MCF 10A (cell line): Measurements from ENCODE around the gene MAP2K3. TPM values are rescaled to one million over a fixed set of nuclear protein-coding genes. Genes with fewer than 3 reads are reported as not detected.

Experiments
- BruUV-seq: library from RNA; stranded (reverse); fragments of 400-500 nt; replicated peaks from 2 replicates; lab custom pipeline; 2021; lab: Mats Ljungman, UMichigan
- CTCF ChIA-PET: fragments of 300-600 bp; sonication (Branson Sonifier 250); formaldehyde crosslinking; extraction: SDS; loops from one replicate; lab custom pipeline; 2021; ENCODE audit warnings: antibody characterized with exemption, inconsistent platforms; lab: Yijun Ruan, JAX
- POLR2A ChIA-PET: fragments of 300-600, 350-650 bp; sonication (Branson Sonifier 250); formaldehyde crosslinking; extraction: SDS; loops from one replicate; lab custom pipeline; 2020; ENCODE audit warnings: antibody characterized with exemption, inconsistent platforms; lab: Yijun Ruan, JAX
- DNase-seq: peaks from one replicate; pipeline ENCODE4 v3.0.0-alpha.2; 2018; ENCODE audit not compliant: unreplicated experiment
- H3K27ac Mint-ChIP-seq: one replicate; pipeline ENCODE4 v1.8.0; 2022; ENCODE audit warnings: mild to moderate bottlenecking, low read depth, mixed read lengths; ENCODE audit not compliant: unreplicated experiment
- H3K27me3 Mint-ChIP-seq: one replicate; pipeline ENCODE4 v1.8.0; 2022; ENCODE audit warnings: mixed read lengths; ENCODE audit not compliant: insufficient read depth, unreplicated experiment
- H3K36me3 Mint-ChIP-seq: one replicate; pipeline ENCODE4 v1.8.0; 2022; ENCODE audit warnings: mild to moderate bottlenecking, moderate library complexity, mixed read lengths; ENCODE audit not compliant: insufficient read depth, unreplicated experiment
- H3K4me1 Mint-ChIP-seq: one replicate; pipeline ENCODE4 v1.8.0; 2022; ENCODE audit warnings: mixed read lengths; ENCODE audit not compliant: insufficient read depth, unreplicated experiment
- H3K4me3 Mint-ChIP-seq: one replicate; pipeline ENCODE4 v1.8.0; 2022; ENCODE audit warnings: mild to moderate bottlenecking, moderate library complexity, mixed read lengths; ENCODE audit not compliant: unreplicated experiment
- H3K9me3 Mint-ChIP-seq: one replicate; pipeline ENCODE4 v1.8.0; 2022; ENCODE audit warnings: mixed read lengths; ENCODE audit not compliant: unreplicated experiment
- intact Hi-C: fragments of 100-400 bp; cut with micrococcal nuclease; formaldehyde crosslinking; loops from 2 replicates; pipeline ENCODE4 v1.14.1; 2022
- total RNA-seq: library from RNA; stranded (reverse); gene quantifications from 2 replicates; pipeline ENCODE4 v1.2.3, GENCODE V29; 2022
- TF ChIP-seq, protein P1 (sequence below): fragments of 200-600 bp; IDR thresholded peaks from one replicate; pipeline ENCODE4 v1.8.0; 2022; ENCODE audit warnings: antibody characterized with exemption, mild to moderate bottlenecking; ENCODE audit not compliant: unreplicated experiment

MAP2K3 gene
- total RNA-seq, 1 experiment from 2014 or later: 45.2 TPM

DNA sequence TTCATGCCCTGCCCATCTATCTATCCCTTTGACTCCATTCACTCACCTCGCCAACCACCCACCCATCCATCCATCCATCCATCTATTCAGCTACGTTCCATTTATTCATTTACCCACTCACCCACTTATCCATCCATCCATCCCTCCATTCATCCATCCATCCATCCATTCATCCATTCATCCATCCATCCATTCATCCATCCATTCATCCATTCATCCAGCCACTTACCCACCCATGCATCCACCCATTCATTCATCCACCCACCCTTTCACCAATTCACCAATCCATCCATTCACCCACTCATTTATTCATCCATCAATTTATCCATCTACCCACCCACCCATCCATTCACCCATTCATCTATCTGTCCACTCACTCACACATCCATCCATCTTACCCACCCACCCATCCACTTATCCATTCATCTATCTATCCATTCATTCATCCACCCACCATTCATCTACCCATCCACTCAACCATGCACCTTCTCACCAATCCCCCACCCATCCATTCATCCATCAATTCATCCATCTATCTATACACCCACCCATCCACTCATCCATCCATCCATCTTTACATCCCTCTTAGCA lies 72.1 kb downstream of the MAP2K3 start:
- Mint-ChIP-seq H3K36me3 (no peaks in the 10 kb centered on the region), H3K27ac (no peak overlapping the region), H3K4me1 (peaks cover 12% of the 10 kb centered on the region), H3K27me3 (no peaks in the 10 kb centered on the region), H3K4me3 (no peak overlapping the region), H3K9me3 (peaks cover 8% of the 10 kb centered on the region)
- no TSS peak for BruUV-seq
- TF ChIP-seq, protein P1, sequence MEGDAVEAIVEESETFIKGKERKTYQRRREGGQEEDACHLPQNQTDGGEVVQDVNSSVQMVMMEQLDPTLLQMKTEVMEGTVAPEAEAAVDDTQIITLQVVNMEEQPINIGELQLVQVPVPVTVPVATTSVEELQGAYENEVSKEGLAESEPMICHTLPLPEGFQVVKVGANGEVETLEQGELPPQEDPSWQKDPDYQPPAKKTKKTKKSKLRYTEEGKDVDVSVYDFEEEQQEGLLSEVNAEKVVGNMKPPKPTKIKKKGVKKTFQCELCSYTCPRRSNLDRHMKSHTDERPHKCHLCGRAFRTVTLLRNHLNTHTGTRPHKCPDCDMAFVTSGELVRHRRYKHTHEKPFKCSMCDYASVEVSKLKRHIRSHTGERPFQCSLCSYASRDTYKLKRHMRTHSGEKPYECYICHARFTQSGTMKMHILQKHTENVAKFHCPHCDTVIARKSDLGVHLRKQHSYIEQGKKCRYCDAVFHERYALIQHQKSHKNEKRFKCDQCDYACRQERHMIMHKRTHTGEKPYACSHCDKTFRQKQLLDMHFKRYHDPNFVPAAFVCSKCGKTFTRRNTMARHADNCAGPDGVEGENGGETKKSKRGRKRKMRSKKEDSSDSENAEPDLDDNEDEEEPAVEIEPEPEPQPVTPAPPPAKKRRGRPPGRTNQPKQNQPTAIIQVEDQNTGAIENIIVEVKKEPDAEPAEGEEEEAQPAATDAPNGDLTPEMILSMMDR: no peak
- ChIA-PET CTCF (interaction anchor here (0.6 kb wide), 2 partner anchors 18 to 1557 kb away, joined by 3 read pairs; no protein-coding TSS in a partner anchor), POLR2A (no interaction called here)
- intact Hi-C loops: no loop called here
- DNase-seq: no peak

DNA sequence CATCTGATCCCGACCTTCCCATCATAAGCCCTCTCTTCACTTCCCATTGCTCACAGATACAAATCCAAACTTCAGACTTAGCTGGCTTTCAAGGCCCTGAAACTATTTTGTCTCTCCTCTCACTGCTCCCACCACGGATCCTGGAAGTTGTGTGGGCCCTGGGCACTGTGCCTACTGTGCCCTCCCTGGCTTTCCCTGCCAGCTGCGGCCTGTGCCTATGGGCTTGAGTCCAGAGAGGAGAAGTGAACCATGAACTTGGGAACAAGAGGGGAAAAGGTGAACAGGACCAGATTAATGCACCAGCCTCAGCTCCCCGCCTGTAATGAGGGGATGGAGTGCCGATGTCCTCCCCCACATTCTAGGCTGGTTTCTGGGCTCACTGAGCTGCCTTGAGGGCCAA lies 72.8 kb downstream of the MAP2K3 start:
- TF ChIP-seq, protein P1: no peak
- Mint-ChIP-seq H3K4me1 (peaks cover 12% of the 10 kb centered on the region), H3K27me3 (no peaks in the 10 kb centered on the region), H3K4me3 (no peak overlapping the region), H3K36me3 (no peaks in the 10 kb centered on the region), H3K9me3 (peaks cover 8% of the 10 kb centered on the region), H3K27ac (no peak overlapping the region)
- intact Hi-C loops: no loop called here
- POLR2A ChIA-PET: no interaction called here
- no peak for DNase-seq
- CTCF ChIA-PET: interaction anchor here (0.6 kb wide), 1 partner anchor 1558 kb away, joined by 3 read pairs; no protein-coding TSS in a partner anchor
- no TSS peak for BruUV-seq

DNA sequence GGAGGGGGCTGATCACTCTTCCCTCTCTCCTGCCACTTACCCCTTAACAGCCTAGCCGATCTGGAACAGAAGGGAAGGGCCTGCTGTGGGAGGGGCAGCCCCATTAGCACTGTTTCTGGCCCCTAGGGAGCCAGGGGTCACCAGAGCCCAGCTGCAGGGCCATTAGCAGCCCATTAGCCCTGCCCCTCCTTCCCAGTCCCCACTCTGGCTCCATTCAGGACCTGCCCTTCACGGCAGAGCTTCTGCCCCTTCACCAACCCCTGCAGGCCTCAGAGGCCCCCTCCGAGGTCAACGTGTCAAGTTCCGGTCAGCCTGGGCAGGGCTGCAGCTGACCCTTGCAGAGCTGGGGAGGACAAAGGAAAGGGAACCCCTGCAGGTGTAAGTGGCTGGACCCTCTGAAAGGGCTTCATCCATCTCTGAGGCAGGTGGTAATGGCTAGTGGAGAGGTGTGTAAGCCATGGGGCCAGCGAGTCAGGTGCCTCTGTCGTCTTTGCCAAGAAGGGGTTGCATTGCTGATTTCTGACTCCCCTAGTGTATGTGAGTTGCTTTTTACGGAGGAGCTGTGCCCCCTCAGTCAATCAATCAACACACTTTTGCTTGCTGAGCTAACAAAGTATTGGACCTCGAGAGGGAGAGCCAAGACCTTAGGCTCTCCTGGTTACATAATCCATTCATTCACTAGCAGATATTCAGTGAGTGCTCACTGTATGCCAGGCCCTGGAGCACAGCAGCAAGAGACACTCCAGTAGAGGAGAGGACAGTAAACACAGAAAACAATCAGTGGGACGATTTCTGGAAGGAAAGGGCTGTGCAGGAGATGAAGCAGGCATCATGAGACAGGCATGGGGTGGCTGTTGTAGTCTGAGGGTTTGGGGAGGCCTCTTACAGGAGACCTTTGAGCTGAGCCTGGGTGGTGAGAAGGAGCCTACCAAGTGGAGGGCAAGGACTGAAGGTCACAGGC lies 73.5 kb downstream of the MAP2K3 start:
- H3K9me3 Mint-ChIP-seq: peaks cover 8% of the 10 kb centered on the region
- no TSS peak for BruUV-seq
- no peaks in the 10 kb centered on the region for H3K36me3 Mint-ChIP-seq
- H3K4me1 Mint-ChIP-seq: peaks cover 12% of the 10 kb centered on the region
- intact Hi-C loops: no loop called here
- no peaks in the 10 kb centered on the region for H3K27me3 Mint-ChIP-seq
- no peak for DNase-seq
- no peak overlapping the region for H3K4me3 Mint-ChIP-seq
- ChIA-PET POLR2A (interaction anchor here (1.0 kb wide), 1 partner anchor 11 kb away, joined by 3 read pairs; no protein-coding TSS in a partner anchor), CTCF (no interaction called here)
- no peak overlapping the region for H3K27ac Mint-ChIP-seq
- TF ChIP-seq, protein P1: no peak
